Measurements from ENCODE around the gene PTPRM. TPM values are rescaled to one million over a fixed set of nuclear protein-coding genes. Genes with fewer than 3 reads are reported as not detected.

Gene PTPRM
- total RNA-seq, 4 donors from 2014 or later = 62.7 to 94.0 (median 76.0) TPM

DNA sequence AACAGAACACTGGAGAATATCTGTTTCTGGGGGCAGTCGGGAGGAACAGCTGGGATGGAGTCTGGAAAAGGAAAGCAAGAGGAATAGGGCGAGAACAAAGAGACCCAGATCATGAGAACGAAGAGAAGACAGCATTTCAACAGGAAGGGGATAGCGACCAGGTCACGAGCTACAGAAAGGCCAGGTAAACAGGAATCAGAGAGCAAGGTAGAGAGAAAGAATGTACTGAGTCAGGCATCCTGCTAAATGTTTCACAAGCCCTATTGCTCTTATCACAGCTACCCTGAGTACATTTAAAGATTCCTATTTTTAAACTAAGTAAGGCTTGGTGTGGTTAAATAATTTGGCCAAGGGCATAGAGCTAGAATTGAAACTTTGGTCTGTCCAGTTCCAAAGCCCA lies 787.2 kb downstream of the PTPRM start:
- no peaks in the 10 kb centered on the region for H3K36me3 ChIP-seq
- no peak for DNase-seq (ENCODE audit: extremely low spot score)
- peaks cover 0 to 4% (median 0%) of the 10 kb centered on the region in 4 donors for H3K4me1 ChIP-seq
- H3K27me3 ChIP-seq = no peaks in the 10 kb centered on the region
- no peaks in the 10 kb centered on the region for H3K9me3 ChIP-seq
- 69% methylated on average over 5 of the region's 5 CpGs for WGBS
- no peak overlapping the region for H3K4me3 ChIP-seq
- no peak overlapping the region for H3K27ac ChIP-seq (replicated peaks in 1 of 4)
- TF ChIP-seq POLR2AphosphoS5 (IDR thresholded peaks at IDR 0.05) (no peak), EP300 (IDR thresholded peaks at IDR 0.05) (no peak), POLR2A (IDR thresholded peaks at IDR 0.05; ENCODE audit: low read depth) (no peak)
- TF ChIP-seq, protein P1, sequence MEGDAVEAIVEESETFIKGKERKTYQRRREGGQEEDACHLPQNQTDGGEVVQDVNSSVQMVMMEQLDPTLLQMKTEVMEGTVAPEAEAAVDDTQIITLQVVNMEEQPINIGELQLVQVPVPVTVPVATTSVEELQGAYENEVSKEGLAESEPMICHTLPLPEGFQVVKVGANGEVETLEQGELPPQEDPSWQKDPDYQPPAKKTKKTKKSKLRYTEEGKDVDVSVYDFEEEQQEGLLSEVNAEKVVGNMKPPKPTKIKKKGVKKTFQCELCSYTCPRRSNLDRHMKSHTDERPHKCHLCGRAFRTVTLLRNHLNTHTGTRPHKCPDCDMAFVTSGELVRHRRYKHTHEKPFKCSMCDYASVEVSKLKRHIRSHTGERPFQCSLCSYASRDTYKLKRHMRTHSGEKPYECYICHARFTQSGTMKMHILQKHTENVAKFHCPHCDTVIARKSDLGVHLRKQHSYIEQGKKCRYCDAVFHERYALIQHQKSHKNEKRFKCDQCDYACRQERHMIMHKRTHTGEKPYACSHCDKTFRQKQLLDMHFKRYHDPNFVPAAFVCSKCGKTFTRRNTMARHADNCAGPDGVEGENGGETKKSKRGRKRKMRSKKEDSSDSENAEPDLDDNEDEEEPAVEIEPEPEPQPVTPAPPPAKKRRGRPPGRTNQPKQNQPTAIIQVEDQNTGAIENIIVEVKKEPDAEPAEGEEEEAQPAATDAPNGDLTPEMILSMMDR (IDR thresholded peaks at IDR 0.05) = no peak
- intact Hi-C loops (cut with DNase I) = no loop called here

DNA sequence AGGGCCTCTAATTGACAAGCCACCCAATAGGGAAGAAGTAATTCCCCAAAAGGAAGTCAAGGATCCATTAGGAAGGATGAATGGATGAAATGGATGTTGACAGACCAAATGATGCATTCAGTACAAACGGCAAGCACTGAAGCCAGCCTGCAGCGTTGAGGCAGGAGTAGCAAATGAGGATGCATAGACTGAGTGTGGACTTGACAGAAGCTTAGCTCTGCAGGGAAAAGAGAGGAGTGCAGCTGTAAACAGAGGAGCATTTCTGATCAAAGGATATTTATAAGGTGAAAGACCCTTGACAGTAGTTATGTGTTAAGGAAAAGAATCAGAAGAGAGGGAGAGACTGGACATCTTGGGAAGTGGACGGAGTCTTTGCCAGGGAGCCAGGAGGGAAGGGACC lies 788.9 kb downstream of the PTPRM start:
- Histone ChIP-seq H3K27ac (replicated peaks in 1 of 4) (no peak overlapping the region), H3K4me3 (no peak overlapping the region), H3K9me3 (no peaks in the 10 kb centered on the region), H3K4me1 (peaks cover 0 to 4% (median 0%) of the 10 kb centered on the region in 4 donors), H3K27me3 (no peaks in the 10 kb centered on the region), H3K36me3 (no peaks in the 10 kb centered on the region)
- WGBS = 75% methylated on average over 3 of the region's 3 CpGs
- no peak for DNase-seq (ENCODE audit: extremely low spot score)
- intact Hi-C loops (cut with DNase I) = no loop called here
- no peak for TF ChIP-seq POLR2AphosphoS5 (IDR thresholded peaks at IDR 0.05)
- TF ChIP-seq POLR2A (IDR thresholded peaks at IDR 0.05; ENCODE audit: low read depth) = no peak
- TF ChIP-seq EP300 (IDR thresholded peaks at IDR 0.05) = no peak
- TF ChIP-seq, protein P1 (IDR thresholded peaks at IDR 0.05) = no peak

DNA sequence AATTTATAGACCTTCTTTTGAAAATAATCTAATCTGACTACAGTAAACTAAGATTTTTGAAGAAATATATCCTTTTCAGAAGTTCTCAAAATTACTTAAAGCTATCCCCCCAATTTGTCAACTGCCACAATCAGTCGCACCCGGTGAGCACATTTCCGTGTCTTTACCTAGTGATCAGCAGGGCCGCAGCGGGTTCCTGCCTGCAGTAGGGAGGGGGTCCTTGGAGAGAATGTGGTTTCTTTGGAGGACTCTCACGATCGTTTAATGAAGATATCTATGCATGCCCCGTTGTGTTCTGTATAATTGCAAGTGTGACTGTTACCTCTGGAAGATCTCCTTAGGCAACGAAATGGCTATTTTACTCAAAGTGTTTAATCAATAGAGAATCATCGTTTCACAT lies 790.2 kb downstream of the PTPRM start:
- no peak for DNase-seq (ENCODE audit: extremely low spot score)
- Histone ChIP-seq H3K4me3 (no peak overlapping the region), H3K9me3 (no peaks in the 10 kb centered on the region), H3K36me3 (peaks cover 0 to 3% (median 0%) of the 10 kb centered on the region in 4 donors), H3K27ac (replicated peaks in 1 of 4) (no peak overlapping the region), H3K4me1 (peaks cover 0 to 4% (median 0%) of the 10 kb centered on the region in 4 donors), H3K27me3 (no peaks in the 10 kb centered on the region)
- 89% methylated on average over 10 of the region's 10 CpGs for WGBS
- no peak for TF ChIP-seq POLR2AphosphoS5 (IDR thresholded peaks at IDR 0.05)
- TF ChIP-seq POLR2A (IDR thresholded peaks at IDR 0.05; ENCODE audit: low read depth) = no peak
- no peak for TF ChIP-seq EP300 (IDR thresholded peaks at IDR 0.05)
- TF ChIP-seq, protein P1 (IDR thresholded peaks at IDR 0.05) = no peak
- intact Hi-C loops (cut with DNase I) = no loop called here

DNA sequence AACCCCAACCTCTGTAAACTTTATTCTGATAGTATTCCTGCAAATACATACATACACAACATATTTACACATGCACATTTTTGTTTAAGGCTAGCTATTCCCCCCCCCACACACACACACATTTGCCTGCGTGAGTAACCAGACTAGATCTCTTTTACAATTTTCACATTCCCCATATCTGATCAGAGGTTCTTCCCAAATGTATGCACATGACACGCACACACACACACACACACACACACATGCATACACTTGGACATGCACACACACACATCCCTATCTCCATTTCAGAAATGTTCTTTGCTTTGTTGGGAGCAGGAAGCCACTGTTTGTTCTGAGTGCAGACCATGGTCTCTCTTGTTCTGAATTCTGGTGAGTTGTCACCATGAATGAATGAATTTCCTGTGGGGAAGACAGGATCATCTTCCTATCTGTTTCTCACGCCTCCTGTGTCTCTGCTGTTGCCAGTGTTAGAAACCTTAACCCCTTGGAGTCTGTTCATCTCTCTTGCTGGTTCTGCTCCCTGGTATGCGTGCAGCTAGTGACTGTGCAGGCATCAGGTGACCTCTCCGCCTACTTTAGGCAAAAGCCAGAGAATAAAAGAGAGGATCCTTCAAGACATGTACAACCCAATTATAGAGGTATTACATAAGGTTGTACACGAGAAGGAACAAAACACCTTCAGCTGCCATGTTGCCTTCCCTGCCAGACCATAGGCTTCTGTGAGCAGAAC lies 791.1 kb downstream of the PTPRM start:
- H3K9me3 ChIP-seq = no peaks in the 10 kb centered on the region
- 88% methylated on average over 6 of the region's 6 CpGs for WGBS
- no peak overlapping the region for H3K4me3 ChIP-seq
- no peak for DNase-seq (ENCODE audit: extremely low spot score)
- H3K27me3 ChIP-seq = no peaks in the 10 kb centered on the region
- no peak for TF ChIP-seq EP300 (IDR thresholded peaks at IDR 0.05)
- TF ChIP-seq, protein P1 (IDR thresholded peaks at IDR 0.05) = no peak
- no peak for TF ChIP-seq POLR2A (IDR thresholded peaks at IDR 0.05; ENCODE audit: low read depth)
- TF ChIP-seq POLR2AphosphoS5 (IDR thresholded peaks at IDR 0.05) = no peak
- peaks cover 0 to 5% (median 0%) of the 10 kb centered on the region in 4 donors for H3K36me3 ChIP-seq
- H3K4me1 ChIP-seq = peaks cover 0 to 4% (median 0%) of the 10 kb centered on the region in 4 donors
- intact Hi-C loops (cut with DNase I) = no loop called here
- no peak overlapping the region for H3K27ac ChIP-seq (replicated peaks in 1 of 4)

All from esophagus muscularis mucosa (tissue), 4 donors.